ENCODE data around the gene SLC22A8. TPM values are rescaled to one million over a fixed set of nuclear protein-coding genes. Genes with fewer than 3 reads are reported as not detected.

Gene SLC22A8
- total and polyA plus RNA-seq, 10 of the 15 experiments (the other 5 are each of a cell fraction or from before 2014, with no cell fraction given), result not detected

DNA sequence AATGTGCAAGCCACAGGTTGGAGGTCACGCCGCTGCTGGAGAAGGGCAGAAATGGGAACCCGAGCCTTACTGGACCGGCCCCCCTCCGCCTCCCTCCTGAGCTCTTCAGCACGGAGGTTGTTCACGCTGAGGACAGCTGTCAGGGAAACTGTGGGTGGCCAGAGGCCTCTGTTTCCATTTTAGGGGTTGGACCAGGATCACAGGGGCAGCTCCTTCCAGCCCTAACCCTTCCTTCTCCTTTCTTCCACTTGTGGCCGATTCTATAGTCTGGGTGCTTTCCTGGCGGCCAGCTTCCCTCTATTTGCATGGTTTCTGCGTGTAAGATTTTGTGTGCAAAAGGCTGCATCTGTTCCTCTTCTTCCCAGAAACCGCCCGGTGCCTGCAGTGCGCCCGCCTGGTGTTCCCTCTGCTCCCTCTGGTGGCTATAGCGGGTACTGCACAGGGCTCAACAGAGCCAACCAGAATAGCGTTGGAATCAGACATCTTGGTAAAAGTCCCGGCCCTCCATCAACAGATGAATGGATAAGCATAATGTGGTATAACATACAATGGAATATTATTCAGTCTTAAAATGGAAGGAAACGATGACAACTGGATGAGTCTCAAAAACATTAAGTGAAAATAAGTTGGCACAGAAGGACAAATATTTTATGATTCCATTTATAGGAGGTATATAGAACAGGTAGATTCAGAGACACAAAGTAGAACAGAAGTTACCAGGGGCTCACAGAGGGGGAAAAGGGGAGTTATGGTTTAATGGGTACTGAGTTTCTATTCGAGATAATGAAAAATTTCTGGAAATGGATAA, 8.4 kb upstream of the SLC22A8 start (continued):
- TF ChIP-seq, protein P1, sequence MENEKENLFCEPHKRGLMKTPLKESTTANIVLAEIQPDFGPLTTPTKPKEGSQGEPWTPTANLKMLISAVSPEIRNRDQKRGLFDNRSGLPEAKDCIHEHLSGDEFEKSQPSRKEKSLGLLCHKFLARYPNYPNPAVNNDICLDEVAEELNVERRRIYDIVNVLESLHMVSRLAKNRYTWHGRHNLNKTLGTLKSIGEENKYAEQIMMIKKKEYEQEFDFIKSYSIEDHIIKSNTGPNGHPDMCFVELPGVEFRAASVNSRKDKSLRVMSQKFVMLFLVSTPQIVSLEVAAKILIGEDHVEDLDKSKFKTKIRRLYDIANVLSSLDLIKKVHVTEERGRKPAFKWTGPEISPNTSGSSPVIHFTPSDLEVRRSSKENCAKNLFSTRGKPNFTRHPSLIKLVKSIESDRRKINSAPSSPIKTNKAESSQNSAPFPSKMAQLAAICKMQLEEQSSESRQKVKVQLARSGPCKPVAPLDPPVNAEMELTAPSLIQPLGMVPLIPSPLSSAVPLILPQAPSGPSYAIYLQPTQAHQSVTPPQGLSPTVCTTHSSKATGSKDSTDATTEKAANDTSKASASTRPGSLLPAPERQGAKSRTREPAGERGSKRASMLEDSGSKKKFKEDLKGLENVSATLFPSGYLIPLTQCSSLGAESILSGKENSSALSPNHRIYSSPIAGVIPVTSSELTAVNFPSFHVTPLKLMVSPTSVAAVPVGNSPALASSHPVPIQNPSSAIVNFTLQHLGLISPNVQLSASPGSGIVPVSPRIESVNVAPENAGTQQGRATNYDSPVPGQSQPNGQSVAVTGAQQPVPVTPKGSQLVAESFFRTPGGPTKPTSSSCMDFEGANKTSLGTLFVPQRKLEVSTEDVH (IDR thresholded peaks at IDR 0.05; ENCODE audit: low read depth, partially characterized antibody), result no peak
- TF ChIP-seq IKZF1 (conservative IDR thresholded peaks at IDR 0.05) (peak; percentile 19; the same call in 1 of the 2 replicates), HDGF (IDR thresholded peaks at IDR 0.05) (0 out of 2 replicates have a peak, but pooled peaks have one; percentile 38), CHD2 (IDR thresholded peaks at IDR 0.05; ENCODE audit: borderline replicate concordance, low read depth, low read length) (0 out of 2 replicates have a peak, but pooled peaks have one; percentile 20), RUNX3 (IDR thresholded peaks at IDR 0.05; ENCODE audit: low read length) (0 out of 2 replicates have a peak, but pooled peaks have one; percentile 32), YY1 (IDR thresholded peaks at IDR 0.05; ENCODE audit: low read depth, low read length) (peak; percentile 89), RAD21 (IDR thresholded peaks at IDR 0.05; ENCODE audit: insufficient read depth, low read depth, low read length) (peak; percentile 90), RB1 (IDR thresholded peaks at IDR 0.05; ENCODE audit: borderline replicate concordance) (0 out of 2 replicates have a peak, but pooled peaks have one; percentile 69), SMC3 (IDR thresholded peaks at IDR 0.05; ENCODE audit: borderline replicate concordance, low read length) (peak; percentile 99), BHLHE40 (IDR thresholded peaks at IDR 0.05; ENCODE audit: borderline replicate concordance in 1 of 2, low read depth in 2 of 2, low read length in 1 of 2) (peak in 1 of 2 experiments; percentile 52; a peak in 1 of 4 replicates), ZNF217 (IDR thresholded peaks at IDR 0.05) (no peak)
- TF ChIP-seq, protein P2, sequence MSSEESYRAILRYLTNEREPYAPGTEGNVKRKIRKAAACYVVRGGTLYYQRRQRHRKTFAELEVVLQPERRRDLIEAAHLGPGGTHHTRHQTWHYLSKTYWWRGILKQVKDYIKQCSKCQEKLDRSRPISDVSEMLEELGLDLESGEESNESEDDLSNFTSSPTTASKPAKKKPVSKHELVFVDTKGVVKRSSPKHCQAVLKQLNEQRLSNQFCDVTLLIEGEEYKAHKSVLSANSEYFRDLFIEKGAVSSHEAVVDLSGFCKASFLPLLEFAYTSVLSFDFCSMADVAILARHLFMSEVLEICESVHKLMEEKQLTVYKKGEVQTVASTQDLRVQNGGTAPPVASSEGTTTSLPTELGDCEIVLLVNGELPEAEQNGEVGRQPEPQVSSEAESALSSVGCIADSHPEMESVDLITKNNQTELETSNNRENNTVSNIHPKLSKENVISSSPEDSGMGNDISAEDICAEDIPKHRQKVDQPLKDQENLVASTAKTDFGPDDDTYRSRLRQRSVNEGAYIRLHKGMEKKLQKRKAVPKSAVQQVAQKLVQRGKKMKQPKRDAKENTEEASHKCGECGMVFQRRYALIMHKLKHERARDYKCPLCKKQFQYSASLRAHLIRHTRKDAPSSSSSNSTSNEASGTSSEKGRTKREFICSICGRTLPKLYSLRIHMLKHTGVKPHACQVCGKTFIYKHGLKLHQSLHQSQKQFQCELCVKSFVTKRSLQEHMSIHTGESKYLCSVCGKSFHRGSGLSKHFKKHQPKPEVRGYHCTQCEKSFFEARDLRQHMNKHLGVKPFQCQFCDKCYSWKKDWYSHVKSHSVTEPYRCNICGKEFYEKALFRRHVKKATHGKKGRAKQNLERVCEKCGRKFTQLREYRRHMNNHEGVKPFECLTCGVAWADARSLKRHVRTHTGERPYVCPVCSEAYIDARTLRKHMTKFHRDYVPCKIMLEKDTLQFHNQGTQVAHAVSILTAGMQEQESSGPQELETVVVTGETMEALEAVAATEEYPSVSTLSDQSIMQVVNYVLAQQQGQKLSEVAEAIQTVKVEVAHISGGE (CRISPR knock-in tag; IDR thresholded peaks at IDR 0.05), result no peak
- TF ChIP-seq, protein P3, sequence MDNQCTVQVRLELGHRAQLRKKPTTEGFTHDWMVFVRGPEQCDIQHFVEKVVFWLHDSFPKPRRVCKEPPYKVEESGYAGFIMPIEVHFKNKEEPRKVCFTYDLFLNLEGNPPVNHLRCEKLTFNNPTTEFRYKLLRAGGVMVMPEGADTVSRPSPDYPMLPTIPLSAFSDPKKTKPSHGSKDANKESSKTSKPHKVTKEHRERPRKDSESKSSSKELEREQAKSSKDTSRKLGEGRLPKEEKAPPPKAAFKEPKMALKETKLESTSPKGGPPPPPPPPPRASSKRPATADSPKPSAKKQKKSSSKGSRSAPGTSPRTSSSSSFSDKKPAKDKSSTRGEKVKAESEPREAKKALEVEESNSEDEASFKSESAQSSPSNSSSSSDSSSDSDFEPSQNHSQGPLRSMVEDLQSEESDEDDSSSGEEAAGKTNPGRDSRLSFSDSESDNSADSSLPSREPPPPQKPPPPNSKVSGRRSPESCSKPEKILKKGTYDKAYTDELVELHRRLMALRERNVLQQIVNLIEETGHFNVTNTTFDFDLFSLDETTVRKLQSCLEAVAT (IDR thresholded peaks at IDR 0.05), result 0 out of 2 replicates have a peak, but pooled peaks have one; percentile 22
- TF ChIP-seq, protein P4, sequence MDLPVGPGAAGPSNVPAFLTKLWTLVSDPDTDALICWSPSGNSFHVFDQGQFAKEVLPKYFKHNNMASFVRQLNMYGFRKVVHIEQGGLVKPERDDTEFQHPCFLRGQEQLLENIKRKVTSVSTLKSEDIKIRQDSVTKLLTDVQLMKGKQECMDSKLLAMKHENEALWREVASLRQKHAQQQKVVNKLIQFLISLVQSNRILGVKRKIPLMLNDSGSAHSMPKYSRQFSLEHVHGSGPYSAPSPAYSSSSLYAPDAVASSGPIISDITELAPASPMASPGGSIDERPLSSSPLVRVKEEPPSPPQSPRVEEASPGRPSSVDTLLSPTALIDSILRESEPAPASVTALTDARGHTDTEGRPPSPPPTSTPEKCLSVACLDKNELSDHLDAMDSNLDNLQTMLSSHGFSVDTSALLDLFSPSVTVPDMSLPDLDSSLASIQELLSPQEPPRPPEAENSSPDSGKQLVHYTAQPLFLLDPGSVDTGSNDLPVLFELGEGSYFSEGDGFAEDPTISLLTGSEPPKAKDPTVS (IDR thresholded peaks at IDR 0.05; ENCODE audit: low read depth, low read length), result no peak
